T follicular helper cell (primary cell): Measurements from ENCODE around the gene DCC.

Experiments
- DNase-seq: peaks from one replicate; pipeline ENCODE4 v3.0.0-alpha.2; 2020; ENCODE audit warnings: low read depth

DCC gene

GRCh38 chr18:52700116-52700515, 360.1 kb downstream of the DCC start:
- DNase-seq = no peak

- DNase-seq = no peak
Measured at GRCh38 chr18:52700816-52701215, 360.8 kb downstream of the DCC start.

- DNase-seq = no peak
Measured at GRCh38 chr18:52701219-52701935, 361.4 kb downstream of the DCC start.

GRCh38 chr18:52715421-52715820, 375.4 kb downstream of the DCC start:
- DNase-seq = no peak

- DNase-seq = no peak
Measured at GRCh38 chr18:52715991-52716390, 376.0 kb downstream of the DCC start.

GRCh38 chr18:52716973-52717372, 377.0 kb downstream of the DCC start:
- no peak for DNase-seq

GRCh38 chr18:52722904-52723303, 382.9 kb downstream of the DCC start:
- no peak for DNase-seq

- DNase-seq = no peak
Measured at GRCh38 chr18:52723550-52723970, 383.6 kb downstream of the DCC start.

- no peak for DNase-seq
Measured at GRCh38 chr18:52730972-52731619, 391.1 kb downstream of the DCC start.

GRCh38 chr18:52738946-52739345, 398.9 kb downstream of the DCC start:
- no peak for DNase-seq

GRCh38 chr18:52746986-52747385, 407.0 kb downstream of the DCC start:
- no peak for DNase-seq

- DNase-seq = no peak
Measured at GRCh38 chr18:52747869-52748268, 407.9 kb downstream of the DCC start.

- DNase-seq = no peak
Measured at GRCh38 chr18:52748343-52748742, 408.3 kb downstream of the DCC start.

GRCh38 chr18:52749542-52749941, 409.5 kb downstream of the DCC start:
- no peak for DNase-seq

GRCh38 chr18:52750995-52751394, 411.0 kb downstream of the DCC start:
- no peak for DNase-seq

GRCh38 chr18:52764316-52764715, 424.3 kb downstream of the DCC start:
- no peak for DNase-seq

GRCh38 chr18:52766002-52766545, 426.1 kb downstream of the DCC start:
- no peak for DNase-seq

- no peak for DNase-seq
Measured at GRCh38 chr18:52781113-52781512, 441.1 kb downstream of the DCC start.

GRCh38 chr18:52791321-52791720, 451.3 kb downstream of the DCC start:
- no peak for DNase-seq

- DNase-seq = no peak
Measured at GRCh38 chr18:52812834-52813233, 472.8 kb downstream of the DCC start.

- no peak for DNase-seq
Measured at GRCh38 chr18:52813635-52814416, 473.8 kb downstream of the DCC start.

- no peak for DNase-seq
Measured at GRCh38 chr18:52815651-52816050, 475.7 kb downstream of the DCC start.

GRCh38 chr18:52816121-52816520, 476.1 kb downstream of the DCC start:
- no peak for DNase-seq
